Measurements from ENCODE around the gene B3GAT1. TPM values are rescaled to one million over a fixed set of nuclear protein-coding genes. Genes with fewer than 3 reads are reported as not detected.

B3GAT1 gene
- total and polyA plus RNA-seq, 2 experiments from 2014 or later, result 4.8 to 28.3 TPM

DNA sequence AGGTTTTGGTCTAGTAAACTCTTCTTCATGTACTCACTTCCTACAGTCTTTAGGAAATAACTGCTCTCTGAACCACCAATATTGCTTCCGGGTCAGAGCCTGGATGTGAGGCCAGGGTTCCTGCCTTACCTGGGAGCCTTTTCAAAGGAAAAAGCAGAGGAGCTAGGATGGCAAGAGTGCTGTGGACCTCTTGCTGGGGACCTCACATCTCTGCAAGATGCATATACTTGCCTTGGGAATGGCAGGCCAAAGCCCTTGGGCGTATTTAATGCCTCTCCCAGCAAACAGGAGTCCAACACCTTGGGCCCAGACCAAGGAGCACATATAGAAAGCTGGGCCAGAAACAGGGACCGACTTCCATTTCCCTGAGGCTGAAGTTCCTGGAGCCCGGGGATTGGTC is 75.0 kb downstream of the B3GAT1 start:
- Histone ChIP-seq H3K27ac (ENCODE audit: low read depth) (no peak overlapping the region), H3F3A (replicated peaks; ENCODE audit: low read depth) (no peaks in the 10 kb centered on the region; the same call in 1 of the 2 replicates), H4K20me1 (replicated peaks; ENCODE audit: insufficient read depth) (peaks cover 5% of the 10 kb centered on the region; the same call in 1 of the 2 replicates), H3K4me3 (no peak overlapping the region), H3K27me3 (ENCODE audit: insufficient read depth) (peaks cover 14% of the 10 kb centered on the region), H3K79me2 (replicated peaks; ENCODE audit: insufficient read depth) (no peaks in the 10 kb centered on the region), H3K4me2 (no peak overlapping the region), H3K36me3 (ENCODE audit: insufficient read depth) (no peaks in the 10 kb centered on the region), H3K4me1 (ENCODE audit: insufficient read depth) (peaks cover 6% of the 10 kb centered on the region; the same call in 1 of the 2 replicates), H2AFZ (no peak overlapping the region), H3K9me2 (ENCODE audit: insufficient read depth) (no peaks in the 10 kb centered on the region)
- no peaks in the 10 kb centered on the region; the same call in 2 of the 3 replicates for H3K9me3 Mint-ChIP-seq
- H3K4me1 Mint-ChIP-seq, result peaks cover 16% of the 10 kb centered on the region
- H3K27ac Mint-ChIP-seq, result no peak overlapping the region
- peaks cover 19% of the 10 kb centered on the region for H3K27me3 Mint-ChIP-seq (ENCODE audit: insufficient read depth, low read depth, poor library complexity)
- TF ChIP-seq STAT1 (IDR thresholded peaks at IDR 0.05; ENCODE audit: unreplicated experiment) (no peak), CREB1 (CRISPR knock-in tag; IDR thresholded peaks at IDR 0.05; ENCODE audit: low read depth) (no peak), ZNF462 (CRISPR knock-in tag; IDR thresholded peaks at IDR 0.05) (no peak), ETS1 (IDR thresholded peaks at IDR 0.05) (no peak), EZH2 (IDR thresholded peaks at IDR 0.05; ENCODE audit: low read depth, unreplicated experiment) (no peak), ZNF331 (CRISPR knock-in tag; IDR thresholded peaks at IDR 0.05; ENCODE audit: low read depth) (no peak), REST (IDR thresholded peaks at IDR 0.05; ENCODE audit: unreplicated experiment) (no peak), EZH2phosphoT487 (IDR thresholded peaks at IDR 0.05; ENCODE audit: unreplicated experiment) (no peak), NANOG (IDR thresholded peaks at IDR 0.05; ENCODE audit: borderline replicate concordance) (no peak), JUNB (IDR thresholded peaks at IDR 0.05; ENCODE audit: unreplicated experiment) (no peak), POLR2AphosphoS5 (IDR thresholded peaks at IDR 0.05; ENCODE audit: low read depth) (no peak), ZNF114 (CRISPR knock-in tag; IDR thresholded peaks at IDR 0.05) (no peak)
- TF ChIP-seq, protein P1, sequence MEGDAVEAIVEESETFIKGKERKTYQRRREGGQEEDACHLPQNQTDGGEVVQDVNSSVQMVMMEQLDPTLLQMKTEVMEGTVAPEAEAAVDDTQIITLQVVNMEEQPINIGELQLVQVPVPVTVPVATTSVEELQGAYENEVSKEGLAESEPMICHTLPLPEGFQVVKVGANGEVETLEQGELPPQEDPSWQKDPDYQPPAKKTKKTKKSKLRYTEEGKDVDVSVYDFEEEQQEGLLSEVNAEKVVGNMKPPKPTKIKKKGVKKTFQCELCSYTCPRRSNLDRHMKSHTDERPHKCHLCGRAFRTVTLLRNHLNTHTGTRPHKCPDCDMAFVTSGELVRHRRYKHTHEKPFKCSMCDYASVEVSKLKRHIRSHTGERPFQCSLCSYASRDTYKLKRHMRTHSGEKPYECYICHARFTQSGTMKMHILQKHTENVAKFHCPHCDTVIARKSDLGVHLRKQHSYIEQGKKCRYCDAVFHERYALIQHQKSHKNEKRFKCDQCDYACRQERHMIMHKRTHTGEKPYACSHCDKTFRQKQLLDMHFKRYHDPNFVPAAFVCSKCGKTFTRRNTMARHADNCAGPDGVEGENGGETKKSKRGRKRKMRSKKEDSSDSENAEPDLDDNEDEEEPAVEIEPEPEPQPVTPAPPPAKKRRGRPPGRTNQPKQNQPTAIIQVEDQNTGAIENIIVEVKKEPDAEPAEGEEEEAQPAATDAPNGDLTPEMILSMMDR (conservative IDR thresholded peaks at IDR 0.05; ENCODE audit: low read depth in 2 of 2), result no peak
- H3K36me3 Mint-ChIP-seq (ENCODE audit: low read depth), result no peaks in the 10 kb centered on the region; the same call in 2 of the 3 replicates
- ATAC-seq (no peak), DNase-seq (ENCODE audit: low spot score) (no peak)
- no peak overlapping the region for H3K4me3 Mint-ChIP-seq
